Esophagus squamous epithelium (tissue), 5 donors: ENCODE measurements around the gene BRD7. TPM values are rescaled to one million over a fixed set of nuclear protein-coding genes. Genes with fewer than 3 reads are reported as not detected.

Experiments used
- DNase-seq: peaks from one replicate; lab custom pipeline; 2025; lab: John Stamatoyannopoulos, UW
- H3K27ac ChIP-seq, 4 donors: fragments of 200-600 bp; sonication (generic); one replicate each; pipeline ENCODE4 v1.5.1; 2016 to 2019; ENCODE audit warnings: mild to moderate bottlenecking in 1 of 4
- H3K27me3 ChIP-seq, 4 donors: fragments of 200-600 bp; sonication (generic); 1 replicate in 3 of 4; 2 replicates in 1 of 4; pipeline versions ENCODE4 v1.5.1 to v1.6.0; 2017 to 2021; ENCODE audit warnings: antibody characterized with exemption in 1 of 4
- H3K36me3 ChIP-seq, 3 donors: fragments of 200-600 bp; sonication (generic); one replicate each; pipeline ENCODE4 v1.5.1; 2016 to 2019
- H3K4me1 ChIP-seq, 3 donors: fragments of 200-600 bp; sonication (generic); one replicate each; pipeline ENCODE4 v1.5.1; 2017 to 2019
- H3K4me3 ChIP-seq, 4 donors: fragments of 200-600 bp; sonication (generic); 1 replicate in 3 of 4; 2 replicates in 1 of 4; pipeline ENCODE4 v1.5.1; 2016 to 2019; ENCODE audit warnings: mild to moderate bottlenecking in 2 of 4, moderate library complexity in 1 of 4
- H3K9me3 ChIP-seq, 3 donors: fragments of 200-600 bp; sonication (generic); one replicate each; pipeline ENCODE4 v1.5.1; 2016 to 2019
- CTCF ChIP-seq, 6 experiments: fragments of 450-650 bp in 4 of 6; fragments of 200-600 bp in 2 of 6; sonication (generic) in 2 of 6; IDR thresholded peaks; one replicate each; pipeline ENCODE4 v1.5.1; 2016 to 2019; ENCODE audit warnings: antibody characterized with exemption in 6 of 6, mild to moderate bottlenecking in 4 of 6, moderate library complexity in 4 of 6
- POLR2A ChIP-seq, 4 donors: fragments of 450-650 bp; IDR thresholded peaks; one replicate each; pipeline ENCODE4 v1.6.1; 2017; ENCODE audit warnings: antibody characterized with exemption in 4 of 4, mild to moderate bottlenecking in 4 of 4, moderate library complexity in 3 of 4
- WGBS, 2 donors: methylation state at CpG; one replicate each; pipeline ENCODE4 v1.1.5; 2018; 5-methylcytosine and 5-hydroxymethylcytosine counted together
- intact Hi-C: fragments of 100-400 bp; cut with DNase I; formaldehyde crosslinking; loops from one replicate; pipeline ENCODE4 v1.15.0; 2022
- total RNA-seq, 4 donors: library from RNA; depleted of rRNA; stranded (reverse); fragments of >200 nt; gene quantifications; one replicate each; pipeline ENCODE4 v1.1.0, GENCODE V29; 2016
- donor health status: DM: yes; HTN: yes; CAD: no.

BRD7 gene
- total RNA-seq, 4 donors from 2014 or later = 42.0 to 81.9 (median 51.4) TPM

- DNase-seq = no peak
- WGBS, 2 donors = 76 to 80% methylated on average over 3 of the region's 3 CpGs
- TF ChIP-seq CTCF (IDR thresholded peaks at IDR 0.05) = no peak
- no peak for TF ChIP-seq POLR2A (IDR thresholded peaks at IDR 0.05)
Observed at GRCh38 chr16:50399411-50399810, 30.6 kb upstream of the BRD7 start.

GRCh38 chr16:50398336-50398735 is 29.5 kb upstream of the BRD7 start:
- Histone ChIP-seq H3K4me3 (no peak overlapping the region), H3K9me3 (no peaks in the 10 kb centered on the region), H3K4me1 (peaks cover 4 to 29% (median 9%) of the 10 kb centered on the region in 3 donors), H3K27me3 (no peaks in the 10 kb centered on the region), H3K36me3 (no peaks in the 10 kb centered on the region), H3K27ac (peak overlapping the region in 1 of 4 donors; percentile 93)
- WGBS, 2 donors = 78 to 86% methylated on average over 1 to 4 of the region's 5 CpGs
- intact Hi-C loops = no loop called here
- TF ChIP-seq POLR2A (IDR thresholded peaks at IDR 0.05) (no peak), CTCF (IDR thresholded peaks at IDR 0.05) (no peak)
- DNase-seq = no peak

More at GRCh38 chr16:50399411-50399810, 30.6 kb upstream of the BRD7 start:
- Histone ChIP-seq H3K27me3 (no peaks in the 10 kb centered on the region), H3K36me3 (no peaks in the 10 kb centered on the region), H3K4me3 (no peak overlapping the region), H3K27ac (no peak overlapping the region), H3K9me3 (no peaks in the 10 kb centered on the region), H3K4me1 (peaks cover 4 to 29% (median 9%) of the 10 kb centered on the region in 3 donors)
- intact Hi-C loops = no loop called here

GRCh38 chr16:50396761-50397535 is 28.2 kb upstream of the BRD7 start:
- intact Hi-C loops = no loop called here
- H3K9me3 ChIP-seq = no peaks in the 10 kb centered on the region
- H3K4me1 ChIP-seq = peaks cover 4 to 29% (median 9%) of the 10 kb centered on the region in 3 donors
- 25 to 44% methylated on average over 8 of the region's 8 CpGs for WGBS, 2 donors
- no peaks in the 10 kb centered on the region for H3K27me3 ChIP-seq
- TF ChIP-seq CTCF (IDR thresholded peaks at IDR 0.05) (no peak), POLR2A (IDR thresholded peaks at IDR 0.05) (no peak)
- peak overlapping the region in 3 of 4 donors; percentile 10 to 25 (median 14) for H3K4me3 ChIP-seq
- no peak for DNase-seq
- no peaks in the 10 kb centered on the region for H3K36me3 ChIP-seq
- H3K27ac ChIP-seq = peak overlapping the region; percentile 82 to 93 (median 85)

GRCh38 chr16:50395763-50396710 is 27.2 kb upstream of the BRD7 start:
- Histone ChIP-seq H3K27me3 (peaks cover 0 to 8% (median 0%) of the 10 kb centered on the region in 4 donors), H3K4me3 (peak overlapping the region in 3 of 4 donors; percentile 10 to 25 (median 14)), H3K9me3 (no peaks in the 10 kb centered on the region), H3K4me1 (peaks cover 4 to 32% (median 9%) of the 10 kb centered on the region in 3 donors), H3K27ac (peak overlapping the region; percentile 82 to 93 (median 85)), H3K36me3 (no peaks in the 10 kb centered on the region)
- intact Hi-C loops = no loop called here
- TF ChIP-seq CTCF (IDR thresholded peaks at IDR 0.05) (no peak), POLR2A (IDR thresholded peaks at IDR 0.05) (no peak)
- DNase-seq = no peak
- WGBS, 2 donors = 69 to 80% methylated on average over 9 to 10 of the region's 10 CpGs
